Hepatocyte (in vitro differentiated cells): Measurements from ENCODE around the gene OGG1.

ENCODE experiments used
- EZH2 ChIP-seq: fragments of 200-600 bp; sonication (generic); IDR thresholded peaks from 2 replicates; pipeline ENCODE4 v1.6.1; 2016; ENCODE audit warnings: antibody characterized with exemption, mild to moderate bottlenecking, borderline replicate concordance
- EZH2phosphoT487 ChIP-seq: fragments of 200-600 bp; sonication (generic); IDR thresholded peaks from one replicate; pipeline ENCODE4 v1.6.1; 2018; ENCODE audit warnings: antibody characterized with exemption, mild to moderate bottlenecking, low read depth, moderate library complexity; ENCODE audit not compliant: unreplicated experiment, severe bottlenecking
- TF ChIP-seq, protein P1 (sequence below): fragments of 200-600 bp; sonication (generic); IDR thresholded peaks from 2 replicates; pipeline ENCODE4 v1.5.1; 2016; ENCODE audit warnings: antibody characterized with exemption, mild to moderate bottlenecking; ENCODE audit not compliant: poor library complexity

DNA sequence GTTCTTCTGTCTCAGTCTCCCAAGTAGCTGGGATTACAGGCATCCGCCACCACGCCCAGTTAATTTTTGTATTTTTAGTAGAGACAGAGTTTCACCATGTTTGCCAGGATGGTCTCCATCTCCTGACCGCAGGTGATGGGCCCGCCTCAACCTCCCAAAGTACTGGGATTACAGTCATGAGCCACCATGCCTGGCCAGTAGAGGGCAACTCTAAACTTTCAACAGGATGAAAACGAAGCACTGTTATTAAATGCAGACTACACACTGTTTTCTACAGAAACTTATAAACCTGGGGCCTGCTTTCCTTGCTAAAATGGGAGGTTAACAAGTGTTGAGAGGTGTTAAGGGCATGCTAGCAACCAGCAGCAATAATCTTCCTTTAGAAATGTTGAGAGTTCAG, 50.8 kb downstream of the OGG1 start:
- TF ChIP-seq, protein P1, sequence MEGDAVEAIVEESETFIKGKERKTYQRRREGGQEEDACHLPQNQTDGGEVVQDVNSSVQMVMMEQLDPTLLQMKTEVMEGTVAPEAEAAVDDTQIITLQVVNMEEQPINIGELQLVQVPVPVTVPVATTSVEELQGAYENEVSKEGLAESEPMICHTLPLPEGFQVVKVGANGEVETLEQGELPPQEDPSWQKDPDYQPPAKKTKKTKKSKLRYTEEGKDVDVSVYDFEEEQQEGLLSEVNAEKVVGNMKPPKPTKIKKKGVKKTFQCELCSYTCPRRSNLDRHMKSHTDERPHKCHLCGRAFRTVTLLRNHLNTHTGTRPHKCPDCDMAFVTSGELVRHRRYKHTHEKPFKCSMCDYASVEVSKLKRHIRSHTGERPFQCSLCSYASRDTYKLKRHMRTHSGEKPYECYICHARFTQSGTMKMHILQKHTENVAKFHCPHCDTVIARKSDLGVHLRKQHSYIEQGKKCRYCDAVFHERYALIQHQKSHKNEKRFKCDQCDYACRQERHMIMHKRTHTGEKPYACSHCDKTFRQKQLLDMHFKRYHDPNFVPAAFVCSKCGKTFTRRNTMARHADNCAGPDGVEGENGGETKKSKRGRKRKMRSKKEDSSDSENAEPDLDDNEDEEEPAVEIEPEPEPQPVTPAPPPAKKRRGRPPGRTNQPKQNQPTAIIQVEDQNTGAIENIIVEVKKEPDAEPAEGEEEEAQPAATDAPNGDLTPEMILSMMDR, result peak; percentile 30
- TF ChIP-seq EZH2phosphoT487 (no peak), EZH2 (no peak)
